ENCODE data around the gene TSPAN14.
"Not testable (repeated sequence)": the region's sequence is repeated elsewhere in the genome, so short reads cannot be mapped to it uniquely, and the experiment has no call there.

The TSPAN14 gene

DNA sequence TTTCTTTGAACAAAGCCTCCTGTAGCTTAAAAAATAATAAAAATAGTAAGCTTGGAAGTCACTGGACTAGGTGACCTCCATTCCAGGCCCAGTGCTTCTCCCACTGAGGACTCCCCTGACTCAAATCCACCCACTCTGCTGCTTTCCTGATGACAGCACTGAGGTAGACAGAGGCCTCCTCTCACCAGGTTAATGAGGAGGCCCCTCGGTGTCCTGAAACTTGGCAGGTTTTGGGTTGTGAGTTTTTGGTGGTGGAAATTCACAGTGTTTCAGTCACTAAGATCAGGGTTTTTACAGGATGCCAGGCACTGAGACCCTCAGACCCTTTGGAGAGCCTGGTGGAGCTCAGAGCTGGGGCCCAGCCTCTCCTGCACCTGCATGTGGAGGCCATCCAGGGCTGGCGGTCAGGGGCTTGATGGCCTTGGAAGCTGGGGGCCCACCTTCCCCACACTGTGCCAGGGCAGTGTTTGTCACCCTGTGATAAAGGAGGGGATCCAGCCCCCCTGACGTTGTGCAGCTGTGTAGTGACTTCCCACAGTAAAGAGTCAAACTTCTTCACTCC lies 19.1 kb downstream of the TSPAN14 start:
- DNase-seq (ENCODE audit: low read depth, low spot score): no peak
- TF ChIP-seq, protein P1, sequence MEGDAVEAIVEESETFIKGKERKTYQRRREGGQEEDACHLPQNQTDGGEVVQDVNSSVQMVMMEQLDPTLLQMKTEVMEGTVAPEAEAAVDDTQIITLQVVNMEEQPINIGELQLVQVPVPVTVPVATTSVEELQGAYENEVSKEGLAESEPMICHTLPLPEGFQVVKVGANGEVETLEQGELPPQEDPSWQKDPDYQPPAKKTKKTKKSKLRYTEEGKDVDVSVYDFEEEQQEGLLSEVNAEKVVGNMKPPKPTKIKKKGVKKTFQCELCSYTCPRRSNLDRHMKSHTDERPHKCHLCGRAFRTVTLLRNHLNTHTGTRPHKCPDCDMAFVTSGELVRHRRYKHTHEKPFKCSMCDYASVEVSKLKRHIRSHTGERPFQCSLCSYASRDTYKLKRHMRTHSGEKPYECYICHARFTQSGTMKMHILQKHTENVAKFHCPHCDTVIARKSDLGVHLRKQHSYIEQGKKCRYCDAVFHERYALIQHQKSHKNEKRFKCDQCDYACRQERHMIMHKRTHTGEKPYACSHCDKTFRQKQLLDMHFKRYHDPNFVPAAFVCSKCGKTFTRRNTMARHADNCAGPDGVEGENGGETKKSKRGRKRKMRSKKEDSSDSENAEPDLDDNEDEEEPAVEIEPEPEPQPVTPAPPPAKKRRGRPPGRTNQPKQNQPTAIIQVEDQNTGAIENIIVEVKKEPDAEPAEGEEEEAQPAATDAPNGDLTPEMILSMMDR (IDR thresholded peaks at IDR 0.05; ENCODE audit: low read depth, low read length): no peak
- no peak overlapping the region for H3K4me3 ChIP-seq (ENCODE audit: low read depth, low read length)
- in situ Hi-C loops (cut with HindIII; ENCODE audit: low sequenced_read_pairs): no loop called here

DNA sequence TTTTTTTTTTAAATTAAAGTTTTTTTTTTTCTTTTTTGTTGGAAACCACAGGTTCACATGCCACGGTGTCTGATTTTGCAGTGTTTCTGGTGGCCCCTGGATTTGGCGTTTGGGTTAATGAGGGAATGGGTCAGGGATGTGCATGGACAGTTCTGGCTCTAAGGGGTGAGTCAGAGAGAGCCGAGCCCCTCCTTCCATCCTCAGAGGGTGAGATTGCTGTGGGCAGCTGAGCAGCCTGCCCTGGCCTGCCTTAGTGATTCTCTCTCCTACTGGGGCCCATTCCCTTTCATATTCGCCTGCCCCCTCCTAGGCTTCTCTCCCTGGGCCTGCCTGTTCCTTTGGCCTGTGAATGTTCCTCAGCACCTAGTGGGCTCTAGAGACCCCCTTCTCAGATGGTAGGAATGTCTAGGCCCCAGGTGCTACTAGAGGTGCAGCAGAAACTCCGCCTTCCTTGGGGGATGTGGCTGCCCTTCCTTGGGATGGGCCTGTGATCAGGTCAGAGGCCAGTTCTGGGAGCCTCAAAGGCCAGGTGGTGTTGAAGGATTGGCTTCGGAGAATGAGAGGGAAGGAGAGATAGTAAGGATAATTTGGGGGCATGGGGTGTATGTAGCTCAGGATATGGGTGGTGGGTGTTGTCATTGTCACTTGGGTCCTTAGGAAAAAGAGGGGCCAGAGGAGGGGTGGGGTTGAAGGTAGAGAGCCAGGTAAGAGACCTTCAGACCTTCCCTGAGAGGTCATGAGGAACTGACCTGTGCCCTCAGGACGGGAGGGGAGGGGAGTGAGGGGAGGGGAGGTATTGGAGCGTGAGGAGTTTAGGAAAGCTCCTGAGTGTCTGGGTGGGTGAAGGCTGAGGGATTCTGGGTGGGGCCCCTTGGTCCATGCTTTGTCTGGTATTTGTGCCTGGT lies 19.8 kb downstream of the TSPAN14 start:
- DNase-seq (ENCODE audit: low read depth, low spot score): peak; percentile 32
- no peak overlapping the region for H3K4me3 ChIP-seq (ENCODE audit: low read depth, low read length)
- TF ChIP-seq, protein P1 (IDR thresholded peaks at IDR 0.05; ENCODE audit: low read depth, low read length): no peak
- in situ Hi-C loops (cut with HindIII; ENCODE audit: low sequenced_read_pairs): no loop called here

DNA sequence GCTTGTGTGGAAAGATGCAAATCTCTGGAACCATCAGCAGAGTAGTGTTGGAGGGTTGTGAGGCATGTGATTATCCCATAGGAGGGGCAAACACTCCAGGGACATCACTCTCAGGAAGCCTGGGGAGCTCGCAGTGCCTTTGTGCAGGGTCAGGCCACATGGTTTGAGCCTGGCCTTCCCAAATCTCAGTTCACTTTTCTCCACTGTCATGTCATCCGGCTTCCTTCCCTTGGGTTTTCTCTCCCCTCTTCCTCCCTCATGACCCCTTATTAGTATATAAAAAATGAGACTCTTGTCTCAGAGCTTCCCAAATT lies 20.4 kb downstream of the TSPAN14 start:
- in situ Hi-C loops (cut with HindIII; ENCODE audit: low sequenced_read_pairs): no loop called here
- TF ChIP-seq, protein P1 (IDR thresholded peaks at IDR 0.05; ENCODE audit: low read depth, low read length): no peak
- DNase-seq (ENCODE audit: low read depth, low spot score): no peak
- H3K4me3 ChIP-seq (ENCODE audit: low read depth, low read length): no peak overlapping the region

- TF ChIP-seq, protein P1 (IDR thresholded peaks at IDR 0.05; ENCODE audit: low read depth, low read length): no peak
- in situ Hi-C loops (cut with HindIII; ENCODE audit: low sequenced_read_pairs): no loop called here
- H3K4me3 ChIP-seq (ENCODE audit: low read depth, low read length): no peak overlapping the region
- DNase-seq (ENCODE audit: low read depth, low spot score): no peak
These were observed 20.8 kb downstream of the TSPAN14 start for GRCh38 chr10:80474941-80475340.

- DNase-seq (ENCODE audit: low read depth, low spot score): not testable (repeated sequence)
These were observed 21.5 kb downstream of the TSPAN14 start for GRCh38 chr10:80475641-80476040.

GRCh38 chr10:80476685-80477084 lies 22.6 kb downstream of the TSPAN14 start:
- TF ChIP-seq, protein P1 (IDR thresholded peaks at IDR 0.05; ENCODE audit: low read depth, low read length): no peak
- no peak for DNase-seq (ENCODE audit: low read depth, low spot score)
- in situ Hi-C loops (cut with HindIII; ENCODE audit: low sequenced_read_pairs): no loop called here
- no peak overlapping the region for H3K4me3 ChIP-seq (ENCODE audit: low read depth, low read length)

More at GRCh38 chr10:80475641-80476040, 21.5 kb downstream of the TSPAN14 start:
- in situ Hi-C loops (cut with HindIII; ENCODE audit: low sequenced_read_pairs); H3K4me3 ChIP-seq (ENCODE audit: low read depth, low read length): not testable (repeated sequence)

- in situ Hi-C loops (cut with HindIII; ENCODE audit: low sequenced_read_pairs): no loop called here
- DNase-seq (ENCODE audit: low read depth, low spot score): peak; percentile 93
- TF ChIP-seq, protein P1 (IDR thresholded peaks at IDR 0.05; ENCODE audit: low read depth, low read length): no peak
- no peak overlapping the region for H3K4me3 ChIP-seq (ENCODE audit: low read depth, low read length)
These were observed 23.7 kb downstream of the TSPAN14 start for GRCh38 chr10:80477813-80478212.

GRCh38 chr10:80480373-80480772 lies 26.3 kb downstream of the TSPAN14 start:
- H3K4me3 ChIP-seq (ENCODE audit: low read depth, low read length); DNase-seq (ENCODE audit: low read depth, low spot score); in situ Hi-C loops (cut with HindIII; ENCODE audit: low sequenced_read_pairs): not testable (repeated sequence)
